CD4-positive, alpha-beta T cell treated with Interleukin-4 for 1 hour (primary cell): ENCODE data around the gene SPINK4.
A peak's percentile ranks its signal among the peaks of the same experiment; 100 is the strongest.

Experiments
- DNase-seq, 2 donors: peaks; one replicate each; pipeline ENCODE4 v3.0.0-alpha.2; 2020 to 2022

The SPINK4 gene

DNA sequence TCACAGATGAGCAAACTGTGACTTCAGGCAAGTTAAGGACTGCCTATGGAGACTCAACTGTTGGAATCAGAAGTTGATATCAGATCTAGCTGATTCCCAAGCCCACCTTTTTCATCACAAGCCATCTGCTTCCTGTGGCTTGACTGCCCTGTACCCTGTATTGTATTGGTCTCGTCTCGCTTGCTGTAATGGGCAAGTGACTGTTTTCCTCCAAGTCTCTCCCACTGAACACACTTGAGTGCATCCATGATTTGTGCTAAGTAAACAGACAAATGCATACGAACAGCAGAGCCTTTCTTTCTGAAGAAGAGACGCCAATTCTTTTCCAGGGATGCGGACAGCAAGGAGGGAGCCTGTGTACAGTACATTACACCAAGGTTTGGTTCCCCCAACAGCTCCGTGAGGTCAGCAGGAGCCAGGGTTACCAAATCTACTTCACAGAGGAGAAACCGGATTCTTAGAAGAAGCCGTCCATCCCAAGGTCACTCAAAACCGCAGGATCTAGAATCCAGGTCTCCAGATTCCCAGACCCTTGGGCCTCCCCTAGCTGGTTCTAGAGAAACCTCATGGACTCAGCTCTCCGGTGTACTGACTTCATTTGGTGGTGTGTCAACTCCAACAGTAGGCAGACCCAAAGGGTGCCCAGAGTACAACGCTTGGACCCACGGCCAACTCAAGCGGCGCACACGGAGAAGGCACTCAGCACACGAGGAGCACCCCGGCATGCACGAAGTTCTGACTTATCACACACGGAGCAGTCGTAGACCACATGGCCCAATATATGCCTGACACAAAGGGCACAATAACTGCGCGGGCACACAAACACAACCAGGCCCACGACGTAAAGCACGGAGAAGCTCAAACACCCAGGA lies 23.4 kb downstream of the SPINK4 start:
- no peak for DNase-seq

DNA sequence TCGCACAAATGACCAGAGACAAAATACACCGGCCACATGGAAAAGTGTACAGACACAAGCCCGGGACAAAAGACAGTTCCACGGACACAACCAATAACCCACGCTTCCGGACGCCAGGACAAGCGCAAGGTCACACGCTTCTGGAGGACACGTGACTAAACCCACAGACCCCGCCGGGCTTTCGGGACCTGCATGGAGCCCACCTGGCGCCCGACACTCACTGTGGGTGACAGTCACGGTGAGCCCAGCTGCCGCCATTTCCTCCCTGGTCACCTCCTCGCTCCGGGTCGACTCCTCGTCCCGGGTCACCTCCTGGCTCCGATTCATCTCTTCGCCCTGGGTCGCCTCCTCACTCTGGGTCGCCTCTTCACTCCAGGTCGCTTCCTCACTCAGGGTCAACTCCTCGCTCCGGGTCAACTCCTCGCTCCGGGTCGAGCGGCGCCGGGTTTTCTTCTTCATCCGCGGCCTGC lies 24.1 kb downstream of the SPINK4 start:
- DNase-seq, result peak; percentile 37 to 42

DNA sequence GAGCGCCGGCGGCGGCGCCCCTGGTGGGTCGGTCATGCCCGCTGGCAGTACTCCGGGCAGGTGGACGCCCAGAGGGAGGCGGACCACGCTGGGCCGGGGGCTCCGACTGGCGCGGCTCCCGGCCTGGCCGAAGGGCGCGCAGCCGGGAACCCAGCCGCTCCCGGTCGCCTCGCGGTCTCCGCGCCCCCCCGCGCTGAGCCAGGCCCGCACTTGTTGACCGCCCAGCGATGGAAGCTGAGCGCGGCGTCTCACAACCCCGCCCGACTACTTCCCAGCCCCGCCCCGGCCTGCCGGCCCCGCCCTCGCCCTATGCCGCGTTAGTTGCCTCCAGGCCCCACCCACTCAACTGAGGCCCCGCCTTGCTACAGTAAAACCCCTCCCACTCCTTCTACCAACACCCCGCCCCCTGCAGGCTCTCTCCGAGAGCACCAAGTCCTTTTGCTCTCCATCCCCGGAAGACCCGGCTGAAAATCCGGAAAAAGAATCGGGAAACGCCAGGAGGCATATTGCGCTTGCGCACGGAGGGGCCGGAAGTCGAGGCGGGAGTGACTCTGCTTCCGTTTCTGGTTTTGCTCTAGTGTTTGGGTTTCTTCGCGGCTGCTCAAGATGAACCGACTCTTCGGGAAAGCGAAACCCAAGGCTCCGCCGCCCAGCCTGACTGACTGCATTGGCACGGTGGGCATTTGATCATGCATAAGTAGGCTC lies 24.7 kb downstream of the SPINK4 start, which contains the start of the genes BAG1 and CHMP5:
Gene BAG1 (minus strand): TSS at position 236 of the 705 bp plus-strand sequence.
Gene CHMP5 (plus strand): TSS at position 577 of the 705 bp plus-strand sequence. CDS start 30 bp downstream, at position 607.
- peak; percentile 100 for DNase-seq

DNA sequence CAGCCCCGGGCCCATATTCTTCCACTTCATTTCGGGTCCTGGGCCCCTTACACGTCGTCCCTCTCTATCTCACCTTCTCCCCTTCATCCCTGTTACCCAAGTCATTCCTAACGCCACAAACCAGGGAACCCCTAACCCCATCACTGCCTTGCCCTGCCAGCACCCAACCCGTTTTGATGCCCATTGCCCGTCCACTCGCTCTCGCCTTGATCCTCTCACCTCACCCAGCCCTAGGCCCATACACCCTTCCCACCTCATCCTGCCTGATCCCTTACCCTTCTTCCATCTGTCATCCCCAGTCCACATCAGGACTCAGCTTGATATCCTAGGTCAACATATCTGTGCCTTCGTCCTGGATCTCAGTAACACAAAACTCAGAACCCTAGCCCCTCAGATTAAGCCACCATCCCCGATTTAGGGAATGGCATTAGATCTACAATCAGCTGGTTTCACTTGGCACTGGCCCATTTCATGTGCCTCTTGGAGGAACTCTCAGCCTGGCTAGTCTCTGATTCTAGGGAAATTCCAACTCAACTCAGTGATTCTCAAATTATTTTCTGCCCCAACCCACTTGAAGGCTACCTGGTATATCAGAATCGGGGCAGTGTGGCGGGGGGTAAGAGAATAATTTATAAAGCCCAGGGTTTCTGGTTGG lies 25.4 kb downstream of the SPINK4 start:
- peak in 1 of 2 donors; percentile 34 for DNase-seq

DNA sequence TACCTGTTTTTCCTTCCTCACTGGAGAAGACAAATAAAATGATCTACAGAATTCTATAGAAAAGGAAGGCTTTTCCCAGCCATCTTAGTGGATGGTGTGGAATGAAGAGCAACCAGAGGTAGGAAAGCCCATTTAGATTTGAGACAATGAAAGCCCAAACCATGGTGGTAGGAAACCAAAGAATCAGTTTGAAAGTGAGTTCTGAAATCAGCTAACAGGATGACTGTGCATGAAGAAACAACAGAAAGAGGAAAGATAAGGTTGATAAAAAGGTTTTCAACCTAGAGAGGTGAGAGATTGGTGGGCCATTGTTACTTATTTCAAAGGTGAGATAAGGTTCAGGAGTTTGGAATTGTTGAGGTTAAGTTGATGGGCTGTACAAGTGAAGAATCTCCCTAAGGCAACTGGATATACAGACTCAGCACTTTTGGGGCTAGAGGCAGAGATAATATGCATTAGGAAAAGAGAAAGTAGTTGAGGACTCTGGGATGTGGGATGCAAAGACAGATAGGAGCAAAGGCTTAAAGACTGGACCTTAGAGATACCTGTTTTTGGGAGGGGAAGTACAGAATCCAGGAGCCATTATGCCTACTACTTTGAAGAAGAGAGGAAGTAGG lies 27.3 kb downstream of the SPINK4 start:
- no peak for DNase-seq

DNA sequence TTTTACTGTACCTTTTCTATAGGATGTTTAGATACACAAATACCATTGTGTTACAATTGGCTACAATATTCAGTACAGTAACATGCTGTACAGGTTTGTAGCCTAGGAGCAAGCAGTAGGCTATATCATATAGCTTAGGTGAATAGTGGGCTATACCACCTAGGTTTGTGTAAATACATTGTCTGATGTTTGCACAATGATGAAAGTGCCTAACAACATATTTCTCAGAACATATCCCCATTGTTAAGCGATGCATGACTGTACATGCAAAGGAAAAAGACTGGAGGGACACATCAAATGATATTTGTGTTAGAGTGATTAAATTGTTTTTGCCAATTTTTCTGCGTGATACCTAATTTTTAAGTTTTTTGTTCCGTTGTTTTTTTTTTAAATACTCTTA lies 30.2 kb downstream of the SPINK4 start:
- no peak for DNase-seq

DNA sequence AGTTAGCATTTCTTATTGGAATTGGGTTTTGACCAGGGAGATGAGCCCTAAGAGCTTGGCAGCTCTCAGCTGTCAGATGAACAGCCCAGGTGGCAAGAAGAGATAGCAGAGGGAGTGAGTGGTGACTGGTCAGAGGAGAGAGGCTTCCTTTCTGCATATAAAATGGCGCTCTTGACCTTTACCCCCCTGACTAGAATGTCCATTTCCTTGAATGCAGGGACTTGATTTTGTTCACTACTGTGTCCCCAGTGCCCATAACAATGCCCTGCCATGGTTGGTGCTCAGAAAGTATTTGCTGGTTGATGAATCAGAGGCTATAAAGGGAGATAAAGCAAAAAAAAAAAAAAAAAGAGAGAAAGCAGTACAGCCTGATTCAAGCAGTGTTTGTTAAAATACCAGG lies 32.1 kb downstream of the SPINK4 start:
- DNase-seq, result no peak

DNA sequence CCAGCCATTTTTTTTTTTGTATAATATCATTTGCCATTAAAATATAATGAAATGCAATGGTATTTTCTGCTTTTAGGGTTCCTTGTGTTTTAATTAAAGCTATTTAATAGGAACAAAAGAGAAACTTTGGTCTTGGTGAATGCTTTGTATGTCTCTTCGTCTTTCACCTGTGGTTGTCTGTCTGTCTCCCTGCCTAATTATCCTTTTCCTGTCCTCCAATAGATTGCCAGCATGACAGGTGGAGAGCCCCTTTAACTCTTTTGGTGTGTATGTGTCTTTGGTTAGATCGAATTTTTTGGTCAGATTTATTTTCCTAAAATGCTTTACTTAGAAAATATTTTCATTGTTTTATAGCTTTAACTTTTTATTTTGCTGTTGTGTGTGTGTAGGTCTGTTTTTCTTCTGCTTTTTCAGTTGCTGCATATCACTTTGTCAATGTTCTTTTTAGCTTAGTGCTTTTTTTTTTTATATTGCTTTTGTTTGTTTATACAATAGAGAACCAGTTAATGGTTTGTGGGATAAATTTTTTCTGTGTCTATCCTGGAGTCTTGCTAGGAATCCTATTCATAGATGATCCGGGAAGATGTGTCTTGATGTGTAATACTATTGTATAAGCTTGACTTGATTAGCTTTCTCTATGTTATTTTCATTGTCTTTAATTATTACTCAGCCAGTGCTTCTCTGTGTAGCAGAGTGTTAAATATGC lies 33.5 kb downstream of the SPINK4 start:
- DNase-seq, result no peak

DNA sequence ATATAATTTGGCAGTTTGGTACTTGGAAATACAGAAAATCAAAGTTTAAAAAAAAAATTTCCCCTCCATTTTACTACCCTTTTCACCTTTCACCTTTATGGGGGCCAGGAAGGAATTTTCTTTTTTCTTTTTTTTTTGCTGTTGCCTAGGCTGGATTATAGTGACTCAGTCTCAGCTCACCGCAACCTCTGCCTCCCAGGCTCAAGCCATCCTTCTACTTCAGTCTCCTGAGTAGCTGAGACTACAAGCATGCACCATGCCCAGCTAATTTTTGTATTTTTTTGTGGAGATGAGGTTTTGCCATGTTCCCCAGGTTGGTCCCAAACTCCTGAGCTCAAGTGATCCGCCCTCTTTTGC lies 34.0 kb downstream of the SPINK4 start:
- no peak for DNase-seq

DNA sequence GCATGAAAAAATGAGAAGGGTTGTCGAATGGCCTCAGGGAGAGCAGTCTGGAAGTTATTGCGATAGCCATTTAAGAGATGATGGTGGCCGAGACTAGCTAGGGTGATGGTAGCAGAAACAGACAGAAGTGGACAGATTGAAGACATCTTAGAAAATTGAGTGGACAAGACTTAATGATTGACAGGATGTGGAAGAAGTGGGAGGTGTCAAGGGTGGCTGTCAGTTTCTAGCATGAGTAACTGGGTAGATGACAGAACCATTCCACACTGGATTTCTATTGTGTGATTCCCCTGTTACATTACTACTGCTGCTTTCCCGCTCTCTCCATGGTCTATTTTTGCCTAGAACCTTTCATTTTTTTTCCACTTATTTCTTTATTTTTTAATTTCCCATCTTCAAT lies 37.5 kb downstream of the SPINK4 start:
- DNase-seq, result no peak

DNA sequence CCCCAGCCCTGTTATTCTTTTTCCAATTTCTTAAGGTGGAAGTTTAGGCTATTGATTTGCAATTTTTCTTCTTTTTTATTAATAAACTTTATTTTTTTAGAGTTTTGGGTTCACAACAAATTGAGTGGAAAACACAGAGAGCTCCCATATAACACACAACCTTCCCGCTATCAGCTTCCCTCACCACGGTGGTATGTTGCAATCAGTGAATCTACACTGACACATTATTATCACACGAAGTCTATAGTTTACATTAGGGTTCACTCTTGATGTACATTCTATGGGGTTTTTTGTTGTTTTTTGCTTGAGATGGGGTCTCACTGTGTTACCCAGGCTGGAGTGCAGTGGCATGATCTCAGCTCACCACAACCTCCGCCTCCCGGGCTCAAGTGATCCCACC lies 45.5 kb downstream of the SPINK4 start:
- DNase-seq, result no peak

DNA sequence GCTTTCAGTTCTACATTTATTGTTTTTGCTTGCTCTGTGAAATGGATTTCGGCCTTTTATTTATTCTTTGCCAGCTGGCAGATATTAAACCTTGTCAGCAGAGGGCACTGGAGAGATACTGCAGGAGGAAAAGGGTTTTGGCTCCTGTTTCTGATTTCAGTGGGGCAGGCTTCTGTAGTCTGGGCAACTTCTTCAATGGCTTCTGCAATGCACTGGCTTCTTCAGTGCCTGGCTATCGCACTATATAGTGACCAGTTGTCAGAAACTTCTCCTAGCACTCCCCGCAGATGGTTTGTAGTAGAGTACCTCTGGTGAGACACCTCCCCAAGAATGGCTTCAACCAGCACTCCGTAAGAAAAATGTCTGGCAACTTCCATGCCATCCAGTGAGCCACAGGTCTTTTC lies 47.1 kb downstream of the SPINK4 start:
- DNase-seq, result peak; percentile 69 to 81

DNA sequence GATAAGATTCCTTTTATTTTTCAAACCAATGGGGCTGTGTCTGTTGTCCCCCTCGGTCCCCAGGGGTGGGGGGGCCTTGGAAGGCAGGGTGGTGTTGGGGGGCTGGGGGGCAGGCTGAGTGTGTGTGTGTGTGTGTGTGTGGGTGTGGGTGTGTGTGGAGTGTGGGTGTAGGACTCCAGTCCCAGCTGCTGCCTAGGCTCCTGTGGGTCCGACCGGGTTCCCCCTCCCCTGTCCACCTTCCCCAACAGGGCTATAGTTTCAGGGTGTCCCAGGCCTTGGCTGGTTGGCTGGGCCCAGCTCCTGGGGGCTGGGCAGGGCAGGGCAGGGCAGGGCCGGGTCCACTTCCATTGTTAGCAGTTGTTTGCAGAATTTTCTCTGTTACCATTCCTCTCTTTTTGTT lies 48.3 kb downstream of the SPINK4 start:
- no peak for DNase-seq

DNA sequence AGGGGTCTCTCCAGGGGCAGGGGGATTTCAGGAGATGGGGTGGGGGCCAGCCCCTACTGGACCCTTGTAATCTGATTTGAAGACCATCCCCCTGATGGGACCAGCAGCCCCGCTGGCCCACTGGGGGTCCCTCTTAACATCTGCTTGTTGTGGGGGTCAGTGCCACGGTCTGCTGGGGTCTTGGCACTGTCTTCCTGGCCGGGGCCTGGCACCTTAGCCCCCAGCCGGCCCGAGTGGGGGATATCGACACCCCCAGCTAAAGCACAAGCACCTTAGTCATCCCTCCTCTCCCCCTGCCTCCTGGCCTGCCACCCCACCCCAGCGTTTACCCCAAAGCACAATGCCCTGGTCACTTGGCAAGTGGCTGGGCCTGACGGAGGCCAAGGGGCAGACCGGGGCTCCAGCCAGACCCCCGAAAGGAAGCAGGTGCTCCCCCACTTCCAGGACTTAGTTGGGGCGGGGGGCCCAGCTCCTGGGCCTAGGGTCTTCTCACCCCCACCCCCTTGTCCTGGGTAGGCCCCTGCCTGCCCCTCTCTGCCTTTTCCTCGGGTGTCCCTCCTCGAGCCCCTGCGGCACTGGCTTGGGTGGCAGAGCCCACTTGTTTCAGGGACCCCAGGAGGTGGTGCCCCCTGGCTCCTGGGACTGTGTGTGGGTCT lies 49.0 kb downstream of the SPINK4 start:
- no peak for DNase-seq

DNA sequence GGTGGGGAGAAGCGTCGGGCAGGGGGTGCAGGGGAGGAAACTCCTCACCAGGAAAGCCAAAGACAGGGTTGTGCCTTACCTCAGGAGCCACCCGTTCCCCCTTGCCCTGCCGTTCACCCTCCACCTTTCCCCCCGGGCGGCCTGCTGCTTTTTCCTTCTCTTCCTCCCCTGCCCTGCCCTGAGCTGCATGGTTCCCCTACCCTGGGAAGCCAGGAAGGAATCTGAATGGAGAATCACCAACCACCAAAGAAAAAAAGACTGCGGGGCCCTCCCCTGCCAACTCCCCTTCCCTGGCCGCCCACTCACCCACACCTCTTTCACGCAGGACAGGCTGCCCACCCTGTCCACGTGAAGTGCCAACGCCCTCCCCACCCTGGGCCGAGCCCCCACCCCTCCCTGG lies 49.5 kb downstream of the SPINK4 start:
- peak; percentile 29 to 41 for DNase-seq

DNA sequence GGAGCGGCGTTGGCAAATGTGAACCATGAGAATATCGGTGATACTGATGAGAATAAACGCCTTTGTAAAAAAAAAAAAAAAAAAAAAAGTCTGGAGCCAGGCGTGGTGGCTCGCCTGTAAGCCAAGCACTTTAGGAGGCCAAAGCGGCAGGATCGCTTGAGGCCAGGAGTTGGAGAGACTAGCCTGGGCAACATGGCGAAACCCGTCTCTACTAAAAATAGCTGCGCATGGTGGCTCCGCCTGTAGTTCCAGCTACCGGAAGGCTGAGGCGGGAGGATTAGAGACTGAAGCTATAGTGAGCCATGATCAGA lies 49.9 kb downstream of the SPINK4 start:
- no peak for DNase-seq

DNA sequence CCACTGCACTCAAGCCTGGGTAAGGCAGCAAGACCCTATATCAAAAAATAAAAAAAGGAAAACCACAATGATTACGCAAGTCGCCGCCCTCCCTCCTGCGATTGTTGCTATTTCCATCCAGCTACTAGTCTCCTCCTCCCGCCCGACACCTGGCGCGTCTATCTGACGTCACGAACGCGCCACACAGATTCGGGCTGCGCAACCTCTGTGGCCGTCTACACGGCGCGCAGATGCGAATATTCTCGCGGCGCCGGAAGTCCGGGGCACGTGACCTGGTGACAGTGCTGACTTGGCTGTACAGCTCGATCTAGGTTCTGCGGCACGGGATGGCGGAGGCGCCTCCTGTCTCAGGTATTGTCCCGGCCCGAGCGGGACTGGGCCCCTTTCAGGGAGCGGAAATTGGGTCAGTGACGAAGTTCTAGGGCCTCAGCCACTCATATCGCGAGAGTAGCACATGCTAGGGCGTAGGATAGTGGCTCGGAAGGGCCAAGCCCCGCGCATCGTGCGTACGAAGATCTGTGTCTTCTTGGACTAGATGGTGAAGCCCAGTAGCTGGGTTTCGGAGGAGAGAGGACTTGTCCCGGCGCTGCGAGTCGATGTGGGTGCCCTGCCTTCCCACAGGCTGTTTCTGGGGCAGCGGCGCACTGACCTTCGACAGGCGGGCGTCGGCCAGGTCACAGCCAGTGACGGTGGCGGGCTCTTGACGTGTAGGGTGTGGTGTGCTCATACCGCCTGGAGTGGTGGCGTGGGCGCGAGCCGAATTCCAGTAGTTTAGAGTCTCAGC lies 50.5 kb downstream of the SPINK4 start, which contains the start of gene NFX1:
Gene NFX1 (plus strand): TSS at position 270 of the 784 bp plus-strand sequence. CDS start 57 bp downstream, at position 327.
- peak; percentile 99 for DNase-seq

DNA sequence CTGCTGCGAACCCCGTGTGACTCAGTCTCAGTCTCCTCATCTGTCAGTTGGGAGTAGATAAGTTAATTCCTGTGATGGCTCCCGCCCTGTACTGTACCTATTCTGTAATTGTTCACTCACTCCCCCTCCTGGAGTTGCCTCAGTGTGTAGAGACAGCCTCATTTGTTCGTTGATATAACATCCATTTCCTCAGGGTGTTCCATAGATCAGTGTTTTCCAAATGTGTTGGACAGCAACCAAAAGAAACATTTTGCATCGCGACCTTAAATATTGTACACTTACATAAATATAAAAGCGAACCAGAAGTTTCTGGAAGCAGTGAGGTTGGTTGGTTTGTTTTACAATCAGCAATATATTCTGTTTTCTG lies 51.0 kb downstream of the SPINK4 start:
- DNase-seq, result no peak

DNA sequence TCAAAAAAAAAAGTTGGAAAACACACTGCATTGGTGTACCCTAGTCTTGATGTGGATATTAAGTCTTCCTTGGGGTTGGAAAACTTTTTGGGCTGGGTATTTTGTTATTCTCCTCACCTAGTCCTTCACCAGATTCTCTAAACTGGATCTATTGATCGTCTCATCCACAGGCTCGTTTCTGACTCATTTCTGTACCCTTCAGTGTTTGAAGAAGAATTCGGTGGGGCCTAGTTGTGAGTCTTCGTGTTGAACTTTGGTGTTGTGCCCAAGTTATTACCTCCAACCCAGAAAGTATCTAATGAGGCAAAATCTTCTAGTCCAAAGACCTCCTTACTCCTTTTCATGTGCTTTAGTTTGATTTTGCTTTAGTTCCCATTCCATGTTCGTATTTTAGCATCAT lies 51.9 kb downstream of the SPINK4 start:
- DNase-seq, result no peak

DNA sequence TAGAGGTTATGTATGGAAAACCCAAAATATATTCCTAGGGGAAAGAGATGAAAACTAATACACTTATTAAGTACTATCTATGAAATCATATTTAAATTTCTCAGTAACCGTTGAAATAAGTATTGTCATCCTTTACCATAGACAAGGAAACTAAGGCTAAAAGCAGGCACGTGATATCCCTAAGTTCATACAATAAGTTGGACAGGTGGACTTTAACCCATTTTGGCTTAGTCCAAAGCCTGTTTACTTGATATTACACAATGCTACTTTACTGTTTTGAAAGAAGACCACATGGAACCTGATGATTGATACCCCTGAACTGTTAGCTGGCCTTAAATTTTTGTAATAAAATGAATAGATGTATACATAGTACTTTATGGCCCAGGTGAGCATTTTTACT lies 53.8 kb downstream of the SPINK4 start:
- no peak for DNase-seq
